ENCODE measurements around the gene PLCL1. TPM values are rescaled to one million over a fixed set of nuclear protein-coding genes. Genes with fewer than 3 reads are reported as not detected.

The PLCL1 gene
- total and polyA plus RNA-seq, 10 donors, result 0.54 to 6.5 (median 4.0) TPM

- Histone ChIP-seq H3K36me3 (no peaks in the 10 kb centered on the region), H3K27ac (peak overlapping the region in 2 of 8 donors; percentile 56 to 73), H3K4me1 (peaks cover 0 to 6% (median 0%) of the 10 kb centered on the region in 6 donors), H3K9me3 (no peaks in the 10 kb centered on the region), H3K27me3 (replicated peaks in 1 of 7) (peaks cover 0 to 8% (median 0%) of the 10 kb centered on the region in 7 donors), H3K4me3 (no peak overlapping the region)
- TF ChIP-seq CTCF (IDR thresholded peaks at IDR 0.05 in 8 of 11, conservative IDR thresholded peaks at IDR 0.05 in 3 of 11) (no peak), POLR2AphosphoS5 (IDR thresholded peaks at IDR 0.05) (no peak), POLR2A (IDR thresholded peaks at IDR 0.05) (no peak)
- DNase-seq, result no peak
- intact Hi-C loops (cut with DNase I; ENCODE audit: low total_unique reads), result no loop called here
Measured at GRCh38 chr2:197919487-197919886, 115.1 kb downstream of the PLCL1 start.

DNA sequence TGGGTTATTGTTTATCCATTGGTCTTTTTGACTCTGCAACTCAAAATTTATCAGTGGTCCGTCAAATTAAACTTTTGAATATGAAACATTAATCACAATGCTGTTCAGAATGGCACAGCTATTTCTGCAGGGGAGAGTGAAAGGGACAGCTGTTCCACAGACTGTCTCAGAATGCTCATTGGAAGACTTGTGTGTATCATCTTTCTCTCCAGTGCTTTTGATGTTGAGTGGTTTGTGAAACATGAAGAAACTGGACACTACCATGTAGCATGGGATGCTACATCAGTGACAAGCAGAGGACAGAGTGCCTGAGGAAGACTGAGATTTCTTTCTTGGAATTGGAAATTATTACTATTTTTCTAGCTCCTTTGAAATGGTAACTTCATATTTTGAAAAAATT is 115.7 kb downstream of the PLCL1 start:
- Histone ChIP-seq H3K27ac (peak overlapping the region in 2 of 8 donors; percentile 56 to 73), H3K9me3 (no peaks in the 10 kb centered on the region), H3K4me1 (peaks cover 0 to 6% (median 0%) of the 10 kb centered on the region in 6 donors), H3K4me3 (no peak overlapping the region), H3K27me3 (replicated peaks in 1 of 7) (peaks cover 0 to 8% (median 0%) of the 10 kb centered on the region in 7 donors), H3K36me3 (no peaks in the 10 kb centered on the region)
- no peak for DNase-seq
- 87 to 97% (median 95%) methylated on average over 1 of the region's 1 CpG for WGBS, 5 donors
- no peak for TF ChIP-seq POLR2AphosphoS5 (IDR thresholded peaks at IDR 0.05)
- no peak for TF ChIP-seq POLR2A (IDR thresholded peaks at IDR 0.05)
- no peak for TF ChIP-seq CTCF (IDR thresholded peaks at IDR 0.05 in 8 of 11, conservative IDR thresholded peaks at IDR 0.05 in 3 of 11)
- intact Hi-C loops (cut with DNase I; ENCODE audit: low total_unique reads), result no loop called here

DNA sequence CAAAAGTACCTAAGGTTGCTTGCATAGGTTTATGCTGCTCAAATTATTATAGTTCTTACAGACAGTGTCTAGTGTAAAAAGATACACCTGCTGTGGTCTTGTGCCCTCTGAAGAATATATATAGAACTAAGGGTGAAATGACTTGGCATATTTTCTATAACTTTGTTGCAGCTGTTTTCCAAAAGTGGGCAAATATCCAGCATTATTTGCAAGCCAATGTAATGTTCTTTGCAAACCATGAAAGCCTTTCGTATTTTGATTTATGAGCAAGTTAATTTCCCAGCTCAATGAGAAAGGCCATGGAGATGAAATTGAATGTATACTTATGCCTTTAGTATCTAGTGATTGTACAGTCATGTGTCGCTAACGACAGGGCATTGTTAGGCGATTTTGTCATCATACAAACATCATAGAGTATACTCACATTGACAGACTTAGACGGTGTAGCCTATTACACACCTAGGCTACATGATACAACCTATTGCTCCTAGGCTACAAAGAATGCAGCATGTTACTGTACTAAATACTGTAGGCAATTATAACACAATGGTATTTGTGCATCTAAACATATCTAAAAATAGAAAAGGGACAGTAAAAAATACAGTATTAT is 116.3 kb downstream of the PLCL1 start:
- Histone ChIP-seq H3K27me3 (replicated peaks in 1 of 7) (peaks cover 0 to 8% (median 0%) of the 10 kb centered on the region in 7 donors), H3K4me3 (no peak overlapping the region), H3K9me3 (no peaks in the 10 kb centered on the region), H3K4me1 (peaks cover 0 to under 1% (median 0%) of the 10 kb centered on the region in 6 donors), H3K27ac (no peak overlapping the region), H3K36me3 (no peaks in the 10 kb centered on the region)
- no peak for TF ChIP-seq POLR2AphosphoS5 (IDR thresholded peaks at IDR 0.05)
- no peak for TF ChIP-seq POLR2A (IDR thresholded peaks at IDR 0.05)
- no peak for TF ChIP-seq CTCF (IDR thresholded peaks at IDR 0.05 in 8 of 11, conservative IDR thresholded peaks at IDR 0.05 in 3 of 11)
- DNase-seq, result no peak
- intact Hi-C loops (cut with DNase I; ENCODE audit: low total_unique reads), result no loop called here
- 93 to 95% (median 94%) methylated on average over 5 of the region's 5 CpGs for WGBS, 5 donors

DNA sequence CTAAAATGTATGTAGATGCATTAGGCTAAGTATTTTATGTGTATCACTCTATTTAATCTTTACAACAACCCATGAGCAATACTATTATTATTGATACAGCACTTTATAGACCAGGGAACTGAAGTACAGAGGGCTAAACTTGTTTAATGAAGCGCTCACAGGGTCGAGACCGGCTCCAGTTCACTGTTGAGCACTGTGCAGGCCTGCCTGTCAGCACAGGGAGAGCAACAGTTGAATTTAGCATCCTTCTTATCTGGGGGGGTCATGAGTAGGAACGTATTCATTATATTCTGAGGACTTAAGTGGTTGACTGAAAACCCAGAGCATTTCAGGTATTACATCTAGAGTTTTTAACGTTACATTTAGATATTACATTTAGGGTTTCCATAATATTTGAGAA is 120.1 kb downstream of the PLCL1 start:
- no peaks in the 10 kb centered on the region for H3K9me3 ChIP-seq
- intact Hi-C loops (cut with DNase I; ENCODE audit: low total_unique reads), result no loop called here
- no peaks in the 10 kb centered on the region for H3K27me3 ChIP-seq (replicated peaks in 1 of 7)
- H3K4me3 ChIP-seq, result no peak overlapping the region
- TF ChIP-seq CTCF (IDR thresholded peaks at IDR 0.05 in 8 of 11, conservative IDR thresholded peaks at IDR 0.05 in 3 of 11) (no peak), POLR2AphosphoS5 (IDR thresholded peaks at IDR 0.05) (no peak), POLR2A (IDR thresholded peaks at IDR 0.05) (no peak)
- H3K4me1 ChIP-seq, result no peaks in the 10 kb centered on the region
- WGBS, 5 donors, result 87 to 95% (median 92%) methylated on average over 5 of the region's 5 CpGs
- no peaks in the 10 kb centered on the region for H3K36me3 ChIP-seq
- no peak for DNase-seq
- no peak overlapping the region for H3K27ac ChIP-seq
